IMR-90 (cell line): ENCODE measurements around the gene TMC4. TPM values are rescaled to one million over a fixed set of nuclear protein-coding genes. Genes with fewer than 3 reads are reported as not detected.
"Not testable (repeated sequence)": the region's sequence is repeated elsewhere in the genome, so short reads cannot be mapped to it uniquely, and the experiment has no call there.

Source experiments
- ATAC-seq: fragments of 200-7000 bp; cut with Tn5 transposase; 2 replicates; pipeline ENCODE4 v1.9.1; 2020; ENCODE audit warnings: low read depth, mild to moderate bottlenecking, moderate library complexity
- BruUV-seq: library from RNA; stranded (reverse); fragments of 400-500 nt; replicated peaks from 2 replicates; lab custom pipeline; 2021; lab: Mats Ljungman, UMichigan
- CTCF ChIA-PET: fragments of 300-600 bp; formaldehyde crosslinking; extraction: SDS; loops from one replicate; lab custom pipeline; 2021; ENCODE audit warnings: antibody characterized with exemption; lab: Yijun Ruan, JAX
- POLR2A ChIA-PET: fragments of 300-600 bp; sonication (Branson Sonifier 250); formaldehyde crosslinking; loops from one replicate; lab custom pipeline; 2022; ENCODE audit warnings: antibody characterized with exemption; ENCODE audit not compliant: unreplicated experiment; lab: Charles Lee
- DNase-seq: peaks from one replicate; pipeline ENCODE4 v3.0.0; 2013
- H2AFZ ChIP-seq: replicated peaks from 2 replicates; pipeline ENCODE3; 2013; ENCODE audit warnings: low read length, mild to moderate bottlenecking; ENCODE audit not compliant: poor library complexity
- H2AK5ac ChIP-seq: 2 replicates; pipeline ENCODE4 v1.6.1; 2013; ENCODE audit warnings: low read depth, low read length, inconsistent platforms
- H2AK9ac ChIP-seq: replicated peaks from 2 replicates; pipeline ENCODE3; 2013; ENCODE audit warnings: mild to moderate bottlenecking, low read depth, low read length, moderate library complexity; ENCODE audit not compliant: poor library complexity
- H2BK120ac ChIP-seq: 2 replicates; pipeline ENCODE4 v1.6.1; 2013; ENCODE audit warnings: low read depth, low read length, inconsistent platforms
- H2BK15ac ChIP-seq: 3 replicates; pipeline ENCODE4 v1.6.1; 2013; ENCODE audit warnings: low read depth, low read length, inconsistent platforms
- H2BK20ac ChIP-seq: 2 replicates; pipeline ENCODE4 v1.6.1; 2013; ENCODE audit warnings: low read depth, mild to moderate bottlenecking, inconsistent platforms, low read length, moderate library complexity
- H2BK5ac ChIP-seq: 2 replicates; pipeline ENCODE4 v1.6.1; 2013; ENCODE audit warnings: mild to moderate bottlenecking, low read depth, low read length, inconsistent platforms; ENCODE audit not compliant: poor library complexity, severe bottlenecking
- H3K14ac ChIP-seq: replicated peaks from 2 replicates; pipeline ENCODE4 v1.6.1; 2013; ENCODE audit warnings: low read depth, low read length, inconsistent platforms
- H3K18ac ChIP-seq: 2 replicates; pipeline ENCODE4 v1.6.1; 2013; ENCODE audit warnings: low read depth, low read length, control low read depth
- H3K23ac ChIP-seq: 2 replicates; pipeline ENCODE4 v1.6.1; 2013; ENCODE audit warnings: low read depth, low read length, inconsistent platforms
- H3K27ac ChIP-seq: 2 replicates; pipeline ENCODE4 v1.5.1; 2013; ENCODE audit warnings: mild to moderate bottlenecking, control low read depth, low read length; ENCODE audit not compliant: insufficient read depth
- H3K27me3 ChIP-seq: 2 replicates; pipeline ENCODE4 v1.6.1; 2013; ENCODE audit warnings: low read length; ENCODE audit not compliant: control insufficient read depth, insufficient read depth
- H3K36me3 ChIP-seq: 2 replicates; pipeline ENCODE4 v1.6.1; 2013; ENCODE audit warnings: low read length, mixed read lengths; ENCODE audit not compliant: control insufficient read depth, insufficient read depth
- H3K4ac ChIP-seq: 2 replicates; pipeline ENCODE4 v1.6.1; 2013; ENCODE audit warnings: low read depth, low read length, inconsistent platforms
- H3K4me1 ChIP-seq: 2 replicates; pipeline ENCODE4 v1.6.1; 2013; ENCODE audit warnings: low read length, mixed read lengths; ENCODE audit not compliant: control insufficient read depth, insufficient read depth
- H3K4me2 ChIP-seq: 2 replicates; pipeline ENCODE4 v1.6.1; 2013; ENCODE audit warnings: low read depth, mild to moderate bottlenecking, control low read depth, low read length, moderate library complexity
- H3K4me3 ChIP-seq: 2 replicates; pipeline ENCODE4 v1.5.1; 2013; ENCODE audit warnings: low read depth, mild to moderate bottlenecking, control low read depth, low read length, moderate library complexity; ENCODE audit not compliant: insufficient read depth
- H3K56ac ChIP-seq: 2 replicates; pipeline ENCODE4 v1.6.1; 2013; ENCODE audit warnings: low read length, inconsistent platforms; ENCODE audit not compliant: insufficient read depth; ENCODE audit errors: extremely low read depth
- H3K79me1 ChIP-seq, 2 experiments: 2 replicates each; pipeline ENCODE4 v1.6.1; 2013; ENCODE audit warnings: low read length in 2 of 2, inconsistent platforms in 1 of 2, low read depth in 1 of 2
- H3K9ac ChIP-seq: 2 replicates; pipeline ENCODE4 v1.6.1; 2013; ENCODE audit warnings: low read depth, low read length, control low read depth
- H3K9me1 ChIP-seq: 2 replicates; pipeline ENCODE4 v1.6.1; 2013; ENCODE audit warnings: low read length, inconsistent platforms; ENCODE audit not compliant: insufficient read depth
- H3K9me3 ChIP-seq: 2 replicates; pipeline ENCODE4 v1.6.1; 2013; ENCODE audit warnings: low read length; ENCODE audit not compliant: control insufficient read depth, insufficient read depth
- H4K20me1 ChIP-seq: 2 replicates; pipeline ENCODE4 v1.6.1; 2013; ENCODE audit warnings: low read length, inconsistent platforms; ENCODE audit not compliant: insufficient read depth
- H4K5ac ChIP-seq: 2 replicates; pipeline ENCODE4 v1.6.1; 2013; ENCODE audit warnings: mild to moderate bottlenecking, low read depth, low read length, control low read depth
- H4K8ac ChIP-seq, 2 experiments: 2 replicates each; pipeline ENCODE4 v1.6.1; 2013; ENCODE audit warnings: low read depth in 2 of 2, low read length in 2 of 2, control low read depth in 1 of 2, inconsistent platforms in 1 of 2
- H4K91ac ChIP-seq: 2 replicates; pipeline ENCODE4 v1.6.1; 2013; ENCODE audit warnings: low read depth, low read length, inconsistent platforms; ENCODE audit not compliant: insufficient read depth
- BHLHE40 ChIP-seq: fragments of 150-350 bp; IDR thresholded peaks from 2 replicates; pipeline ENCODE4 v1.6.1; 2016; ENCODE audit warnings: mild to moderate bottlenecking, low read depth, low read length
- WGBS, 2 experiments: methylation state at CpG; one replicate each; pipeline versions ENCODE4 v1.1.5 to v1.1.7; 2013; ENCODE audit warnings: missing lambda C conversion rate in 2 of 2; ENCODE audit not compliant: insufficient read length in 1 of 2; ENCODE audit errors: extremely low coverage in 2 of 2; 5-methylcytosine and 5-hydroxymethylcytosine counted together
- dilution Hi-C: fragments of 300-500 bp; cut with HindIII; formaldehyde crosslinking; loops from one replicate; pipeline ENCODE4 v1.14.3; 2018; ENCODE audit warnings: low sequenced_read_pairs; ENCODE audit not compliant: unreplicated experiment
- in situ Hi-C: fragments of 300-500 bp; cut with MboI; formaldehyde crosslinking; loops from 3 replicates; pipeline ENCODE4 v1.14.3; 2019; ENCODE audit warnings: low sequenced_read_pairs, inconsistent platforms, mixed read lengths
- intact Hi-C: fragments of 100-400 bp; cut with micrococcal nuclease; formaldehyde crosslinking; loops from 2 replicates; pipeline ENCODE4 v1.10.0; 2022
- polyA plus RNA-seq, 3 experiments: library from polyadenylated mRNA; depleted of rRNA; stranded (reverse); fragments of >200 nt; gene quantifications; 2 replicates each; pipeline ENCODE4 v1.2.3, GENCODE V29; 2012; ENCODE audit warnings: low replicate concordance in 1 of 3
- total RNA-seq: library from RNA; depleted of rRNA; stranded (reverse); fragments of >200 nt; gene quantifications from 2 replicates; pipeline ENCODE4 v1.2.3, GENCODE V29; 2012

The TMC4 gene
- total and polyA plus RNA-seq, 2 of the 4 experiments (the other 2 are of a cell fraction), result 0.72 to 1.1 TPM

- no peak overlapping the region for H3K4me2 ChIP-seq
- in situ Hi-C loops, result no loop called here
- H2BK15ac ChIP-seq, result no peak overlapping the region
- no peak for ATAC-seq
- H3K27me3 ChIP-seq, result no peaks in the 10 kb centered on the region
- H2AFZ ChIP-seq, result no peak overlapping the region
- no TSS peak for BruUV-seq
- no peaks in the 10 kb centered on the region for H3K9me3 ChIP-seq
- H2AK9ac ChIP-seq, result no peak overlapping the region
- 27% methylated on average over 3 of the region's 15 CpGs; no CpG with 5 or more reads in 1 of the 2 experiments for WGBS, 2 experiments
- H3K4ac ChIP-seq, result no peak overlapping the region
- no peaks in the 10 kb centered on the region; the same call in 1 of the 2 replicates for H4K20me1 ChIP-seq
- intact Hi-C loops, result no loop called here
- POLR2A ChIA-PET, result interaction anchor here (0.6 kb wide), 1 partner anchor 193 kb away, joined by 3 read pairs; no protein-coding TSS in a partner anchor
- H2BK20ac ChIP-seq, result no peak overlapping the region
- no peak overlapping the region for H3K4me3 ChIP-seq
- no peak overlapping the region for H2AK5ac ChIP-seq
- H3K4me1 ChIP-seq, result no peaks in the 10 kb centered on the region
- no peaks in the 10 kb centered on the region; a peak in 1 of 4 replicates for H3K79me1 ChIP-seq
- no peak overlapping the region for H4K8ac ChIP-seq
- H3K23ac ChIP-seq, result no peak overlapping the region
- no peak overlapping the region for H3K27ac ChIP-seq
- H3K9ac ChIP-seq, result no peak overlapping the region
- H3K18ac ChIP-seq, result no peak overlapping the region
- H3K36me3 ChIP-seq, result peaks cover 9% of the 10 kb centered on the region
- dilution Hi-C loops, result no loop called here
- CTCF ChIA-PET, result no interaction called here
- no peak for TF ChIP-seq BHLHE40
- H2BK120ac ChIP-seq, result no peak overlapping the region
- H4K91ac ChIP-seq, result no peak overlapping the region
- H3K14ac ChIP-seq, result no peak overlapping the region
- DNase-seq, result no peak
- H2BK5ac ChIP-seq, result no peak overlapping the region
- H3K56ac ChIP-seq, result no peak overlapping the region
- H3K9me1 ChIP-seq, result no peaks in the 10 kb centered on the region
- H4K5ac ChIP-seq, result no peak overlapping the region
These were observed 369 bp upstream of the TMC4 start for GRCh38 chr19:54173359-54173699.

GRCh38 chr19:54171736-54172431, 1.1 kb downstream of the TMC4 start:
- H3K18ac ChIP-seq, dilution Hi-C loops, H3K9me3 ChIP-seq, H3K4me1 ChIP-seq, H4K5ac ChIP-seq, H4K8ac ChIP-seq, ATAC-seq, H3K14ac ChIP-seq, H3K56ac ChIP-seq, H2AK5ac ChIP-seq, H2BK20ac ChIP-seq, H3K9ac ChIP-seq, H3K23ac ChIP-seq, in situ Hi-C loops, H4K20me1 ChIP-seq, H3K27ac ChIP-seq, H4K91ac ChIP-seq, H3K4ac ChIP-seq, H3K9me1 ChIP-seq, H2BK120ac ChIP-seq, intact Hi-C loops, H3K79me1 ChIP-seq, DNase-seq, H2BK15ac ChIP-seq, H3K27me3 ChIP-seq, BruUV-seq, H3K4me2 ChIP-seq, POLR2A ChIA-PET, H3K4me3 ChIP-seq, H3K36me3 ChIP-seq, H2BK5ac ChIP-seq, H2AFZ ChIP-seq: not testable (repeated sequence)
- H2AK9ac ChIP-seq, result peak overlapping the region; percentile 15
- WGBS, 2 experiments, result 67% methylated on average over 2 of the region's 23 CpGs; no CpG with 5 or more reads in 1 of the 2 experiments
- CTCF ChIA-PET, result interaction anchor here (0.8 kb wide), 1 partner anchor 8 kb away, joined by 3 read pairs; no protein-coding TSS in a partner anchor
